ENCODE data around the gene LACTBL1. TPM values are rescaled to one million over a fixed set of nuclear protein-coding genes. Genes with fewer than 3 reads are reported as not detected.

Gene LACTBL1
- total RNA-seq, 1 experiment from 2014 or later = not detected

DNA sequence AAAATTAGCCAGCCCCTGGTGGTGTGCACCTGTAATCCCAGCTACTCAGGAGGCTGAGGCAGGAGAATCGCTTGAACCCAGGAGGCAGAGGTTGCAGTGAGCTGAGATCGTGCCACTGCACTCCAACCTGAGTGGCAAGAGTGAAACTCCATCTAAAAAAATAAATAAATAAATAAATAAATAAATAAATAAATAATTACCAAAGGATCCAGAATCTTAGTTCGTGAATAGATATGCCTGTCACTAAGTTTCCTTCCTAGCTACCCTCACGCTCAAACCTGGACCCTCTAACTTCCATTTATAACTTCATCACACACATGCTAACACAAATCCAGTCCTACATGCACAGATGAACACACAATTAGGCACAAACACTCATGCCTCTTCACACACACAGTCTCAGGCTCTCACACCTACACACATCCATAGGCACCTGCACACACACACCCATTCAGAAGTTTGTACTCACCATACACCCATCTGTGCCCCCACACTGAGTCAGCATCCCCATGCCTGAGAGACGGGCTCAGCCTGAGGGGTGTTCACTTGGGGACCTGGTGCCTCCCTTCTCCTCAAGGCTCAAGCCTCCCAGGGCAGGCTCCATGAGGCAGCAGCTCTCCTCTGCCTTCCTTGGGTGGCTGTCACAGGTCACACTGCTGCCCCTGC lies 61.5 kb downstream of the LACTBL1 start:
- H3K9me3 ChIP-seq = no peaks in the 10 kb centered on the region
- no peaks in the 10 kb centered on the region for H3K27me3 ChIP-seq
- H3K4me3 ChIP-seq = no peak overlapping the region
- no peaks in the 10 kb centered on the region for H3K36me3 ChIP-seq
- DNase-seq = no peak

DNA sequence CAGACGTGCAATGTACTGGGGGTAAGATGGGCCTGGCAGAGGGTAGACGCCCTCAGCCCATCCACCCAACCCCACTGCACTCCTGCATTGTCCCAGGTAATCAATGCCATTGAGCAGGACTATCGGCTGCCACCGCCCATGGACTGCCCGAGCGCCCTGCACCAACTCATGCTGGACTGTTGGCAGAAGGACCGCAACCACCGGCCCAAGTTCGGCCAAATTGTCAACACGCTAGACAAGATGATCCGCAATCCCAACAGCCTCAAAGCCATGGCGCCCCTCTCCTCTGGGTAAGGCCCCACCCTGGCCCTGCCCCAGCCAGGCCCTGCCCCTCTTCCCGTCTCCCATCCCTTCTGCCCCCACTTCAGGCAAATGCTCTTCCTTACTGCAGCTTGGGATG lies 62.4 kb downstream of the LACTBL1 start:
- Histone ChIP-seq H3K4me3 (no peak overlapping the region), H3K9me3 (no peaks in the 10 kb centered on the region), H3K36me3 (no peaks in the 10 kb centered on the region), H3K27me3 (no peaks in the 10 kb centered on the region)
- no peak for DNase-seq

DNA sequence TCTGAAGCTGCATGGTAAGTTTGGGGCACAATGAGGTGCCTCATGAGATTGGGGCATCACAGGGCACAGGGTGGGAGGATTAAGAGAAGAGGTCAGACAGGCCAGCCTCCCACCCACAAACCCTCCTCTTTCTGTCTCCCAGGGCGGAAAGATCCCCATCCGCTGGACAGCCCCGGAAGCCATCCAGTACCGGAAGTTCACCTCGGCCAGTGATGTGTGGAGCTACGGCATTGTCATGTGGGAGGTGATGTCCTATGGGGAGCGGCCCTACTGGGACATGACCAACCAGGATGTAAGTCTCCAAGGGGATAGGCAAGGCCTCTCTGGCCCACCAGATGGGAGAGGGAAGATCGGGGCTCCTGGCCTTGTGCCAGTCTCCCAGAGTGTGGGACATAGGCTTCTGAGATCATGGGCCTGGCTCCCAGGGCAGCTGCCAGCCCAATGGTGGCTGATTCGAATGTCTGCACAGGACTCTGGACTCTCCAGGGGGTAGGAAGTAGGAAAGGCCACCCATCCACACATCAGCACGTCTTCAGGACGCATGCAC lies 63.7 kb downstream of the LACTBL1 start:
- Histone ChIP-seq H3K27me3 (no peaks in the 10 kb centered on the region), H3K9me3 (no peaks in the 10 kb centered on the region), H3K4me3 (no peak overlapping the region), H3K36me3 (no peaks in the 10 kb centered on the region)
- no peak for DNase-seq

DNA sequence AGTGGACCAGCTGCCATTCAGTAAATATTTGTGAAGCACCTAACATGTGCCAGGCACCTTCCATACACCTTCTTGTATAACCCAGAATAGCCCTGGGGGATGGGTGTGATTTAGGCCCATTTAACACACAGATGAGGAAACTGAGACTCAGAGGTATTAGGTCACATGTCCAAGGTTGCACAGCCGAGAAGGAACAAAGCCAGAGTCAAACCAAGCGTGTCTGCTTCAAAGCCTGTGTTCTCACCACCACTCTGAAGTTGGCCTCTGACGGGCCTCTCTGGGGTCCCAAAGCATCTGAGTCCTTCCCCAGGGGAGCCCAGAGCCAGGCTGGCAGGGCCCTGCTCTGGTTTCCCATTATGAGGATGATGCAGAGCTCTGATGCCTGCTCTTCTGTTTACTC lies 65.1 kb downstream of the LACTBL1 start:
- no peaks in the 10 kb centered on the region for H3K36me3 ChIP-seq

DNA sequence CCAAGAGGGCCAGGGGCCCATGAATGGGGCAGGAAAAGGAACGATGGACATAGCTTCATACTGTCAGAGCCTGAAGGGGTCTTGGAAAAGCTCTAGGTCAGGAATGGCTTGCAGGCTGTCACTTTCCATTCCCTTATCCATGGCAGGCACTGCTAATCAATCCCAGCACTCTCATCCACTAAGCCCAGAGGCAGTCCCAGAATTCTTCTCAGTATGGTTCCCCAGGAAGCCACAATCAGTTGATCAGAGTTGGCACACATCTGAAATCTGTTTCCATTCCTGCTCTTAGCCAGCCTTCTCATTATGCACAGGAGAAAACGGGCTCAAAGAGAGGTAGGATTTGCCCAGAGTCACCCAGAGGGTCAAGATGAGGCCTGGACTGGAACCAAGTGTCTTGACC lies 65.7 kb downstream of the LACTBL1 start:
- DNase-seq = no peak
- H3K36me3 ChIP-seq = no peaks in the 10 kb centered on the region
- H3K27me3 ChIP-seq = no peaks in the 10 kb centered on the region
- H3K4me3 ChIP-seq = no peak overlapping the region
- H3K9me3 ChIP-seq = no peaks in the 10 kb centered on the region

More for the DNA sequence above, 65.1 kb downstream of the LACTBL1 start:
- no peak for DNase-seq
- Histone ChIP-seq H3K4me3 (no peak overlapping the region), H3K9me3 (no peaks in the 10 kb centered on the region), H3K27me3 (no peaks in the 10 kb centered on the region)

DNA sequence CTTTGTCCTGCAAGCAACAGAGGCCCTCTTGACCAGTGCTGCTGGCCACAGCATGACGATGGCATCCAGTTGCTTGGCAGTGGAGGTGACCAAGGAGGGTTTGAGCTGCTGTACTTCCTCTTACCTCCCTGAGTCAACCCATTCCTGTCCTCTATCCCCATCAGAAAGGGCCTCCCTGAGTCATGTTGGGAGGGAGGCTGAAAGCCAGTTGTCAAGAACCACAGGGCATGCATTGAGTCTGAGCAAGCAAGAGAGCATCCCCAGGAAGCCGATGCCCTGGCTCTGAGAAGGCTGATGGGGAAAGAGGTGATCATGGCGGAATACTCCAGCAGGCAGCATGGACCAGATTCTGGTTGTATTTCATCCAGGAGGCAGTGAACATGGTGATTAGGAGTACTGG lies 69.6 kb downstream of the LACTBL1 start:
- Histone ChIP-seq H3K27me3 (no peaks in the 10 kb centered on the region), H3K9me3 (no peaks in the 10 kb centered on the region), H3K36me3 (no peaks in the 10 kb centered on the region), H3K4me3 (no peak overlapping the region)
- no peak for DNase-seq

Other genes with a start within 250 kb of the LACTBL1 start
- not detected in 2 replicates for gene TEX46, start 43.0 kb upstream of the LACTBL1 start, total RNA-seq (2014; rRNA removed; shearing (Covaris generic); ENCODE audit: low replicate concordance)
- 138 and 140 TPM in 2 replicates for gene KDM1A, start 46.6 kb upstream of the LACTBL1 start, total RNA-seq (2014; rRNA removed; shearing (Covaris generic); ENCODE audit: low replicate concordance)
- gene LUZP1, start 196.0 kb upstream of the LACTBL1 start, total RNA-seq (2014; rRNA removed; shearing (Covaris generic); ENCODE audit: low replicate concordance) = 17.1 and 18.2 TPM in 2 replicates
- 0.20 TPM in 1 of 2 replicates, not detected in the other for gene HTR1D, start 244.6 kb upstream of the LACTBL1 start, total RNA-seq (2014; rRNA removed; shearing (Covaris generic); ENCODE audit: low replicate concordance)